ENCODE results near the gene NSD2.

Gene NSD2

GRCh38 chr4:1864076-1865008 is 6.9 kb upstream of the NSD2 start:
- DNase-seq = no peak

GRCh38 chr4:1866189-1866661 is 5.0 kb upstream of the NSD2 start:
- no peak for DNase-seq

GRCh38 chr4:1868293-1868692 is 2.9 kb upstream of the NSD2 start:
- DNase-seq = no peak

GRCh38 chr4:1868912-1869311 is 2.3 kb upstream of the NSD2 start:
- DNase-seq = no peak

- DNase-seq = no peak
These were observed 1.5 kb upstream of the NSD2 start for GRCh38 chr4:1869530-1870327.

DNA sequence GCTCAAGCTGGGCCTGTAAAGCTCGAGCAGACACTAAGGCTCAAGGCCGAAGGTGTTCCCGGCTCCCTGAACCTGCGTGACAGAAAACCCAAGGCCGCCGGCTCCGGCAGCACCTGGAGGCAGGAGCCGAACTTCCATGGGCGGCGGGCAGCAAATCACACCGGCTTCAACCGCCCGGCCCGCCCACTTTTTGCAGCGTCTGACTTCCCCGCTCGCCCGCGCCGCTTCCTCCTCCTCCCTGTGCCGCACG is 940 bp upstream of the NSD2 start:
- no peak for DNase-seq

DNA sequence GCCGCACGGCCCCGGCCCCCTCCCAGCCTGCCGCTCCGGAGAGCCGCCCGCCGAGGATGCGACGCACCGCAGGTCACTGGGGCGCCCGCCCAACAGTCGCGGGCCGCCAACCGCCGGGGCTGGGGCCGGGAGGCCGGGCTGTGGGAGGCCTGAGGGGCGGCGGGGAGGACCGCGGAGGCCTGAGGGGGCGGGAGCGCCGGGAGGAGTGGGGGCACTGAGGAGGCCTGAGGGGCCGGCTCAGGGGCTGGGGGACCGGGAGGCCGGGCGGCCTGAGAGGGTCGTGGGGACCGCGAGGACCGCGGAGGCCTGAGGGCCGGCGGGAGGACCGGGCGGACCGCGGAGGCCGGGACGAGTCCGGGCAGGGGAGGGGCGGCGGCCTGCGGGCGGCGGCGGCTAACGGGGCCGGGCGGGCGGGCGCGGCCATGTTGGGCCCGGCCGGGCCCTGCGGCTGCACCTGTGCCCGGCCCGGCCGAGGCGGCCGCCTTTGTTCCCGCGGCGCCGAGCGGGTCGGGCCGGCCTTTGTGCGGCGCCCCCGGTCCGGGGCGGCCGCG is 353 bp downstream of the NSD2 start:
- no peak for DNase-seq

- no peak for DNase-seq
These were observed 1.7 kb downstream of the NSD2 start for GRCh38 chr4:1872870-1873269.

DNA sequence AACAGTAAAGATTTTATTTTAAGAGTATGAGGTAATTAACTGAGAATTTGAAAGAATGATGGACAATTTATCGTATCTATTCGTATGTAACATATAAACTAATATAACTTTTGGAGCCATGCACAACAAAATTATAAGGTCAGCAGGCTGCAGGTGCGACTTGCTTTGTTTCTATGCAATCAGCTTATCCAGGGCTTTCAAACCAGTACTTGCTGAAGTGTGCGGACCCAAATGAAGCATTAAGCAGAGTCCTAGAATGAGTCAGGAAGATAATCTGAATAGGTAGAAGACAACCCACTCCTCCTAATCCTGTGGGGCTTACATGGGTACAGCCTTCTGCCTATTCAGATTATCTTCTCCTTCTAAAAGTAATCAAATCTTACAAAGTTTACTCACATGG is 2.1 kb downstream of the NSD2 start:
- no peak for DNase-seq

DNA sequence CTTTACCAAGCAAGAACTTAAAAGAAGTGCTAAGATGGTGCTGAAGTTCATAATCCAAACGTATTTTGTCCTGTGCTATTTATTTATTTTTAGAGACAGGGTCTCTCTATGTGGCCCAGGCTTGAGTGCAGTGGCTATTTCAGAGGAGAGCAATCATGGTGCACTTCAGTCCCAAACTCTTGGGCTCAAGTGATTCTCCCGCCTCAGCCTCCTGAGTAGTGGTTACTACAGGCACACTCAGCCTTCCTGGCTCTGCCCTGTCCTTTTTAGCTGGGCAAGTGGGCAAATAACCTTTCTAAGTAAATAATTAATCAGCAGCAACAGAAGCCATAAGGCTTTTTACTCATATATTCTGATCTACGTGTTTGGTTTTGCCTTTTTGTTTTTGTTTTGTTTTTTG is 2.6 kb downstream of the NSD2 start:
- no peak for DNase-seq

DNA sequence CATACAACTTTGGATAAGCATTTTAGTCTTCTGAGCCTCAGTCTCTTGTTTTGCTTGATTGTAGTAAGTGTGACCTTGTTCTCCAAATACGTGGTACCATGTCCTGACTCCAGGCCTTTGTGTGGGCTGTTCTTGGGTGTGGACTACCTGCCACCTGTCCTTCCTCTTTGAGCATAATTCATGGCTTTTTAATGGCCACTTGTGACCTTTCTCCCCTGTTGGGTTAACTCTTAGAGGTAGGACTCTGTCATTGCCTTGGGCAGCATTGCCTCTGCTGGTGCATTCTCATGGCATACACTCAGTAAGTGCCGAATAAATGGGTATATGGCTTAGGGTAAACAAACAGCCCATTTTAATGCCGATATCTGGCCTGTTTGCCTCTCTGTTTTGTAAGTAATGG is 3.0 kb downstream of the NSD2 start:
- DNase-seq = no peak

DNA sequence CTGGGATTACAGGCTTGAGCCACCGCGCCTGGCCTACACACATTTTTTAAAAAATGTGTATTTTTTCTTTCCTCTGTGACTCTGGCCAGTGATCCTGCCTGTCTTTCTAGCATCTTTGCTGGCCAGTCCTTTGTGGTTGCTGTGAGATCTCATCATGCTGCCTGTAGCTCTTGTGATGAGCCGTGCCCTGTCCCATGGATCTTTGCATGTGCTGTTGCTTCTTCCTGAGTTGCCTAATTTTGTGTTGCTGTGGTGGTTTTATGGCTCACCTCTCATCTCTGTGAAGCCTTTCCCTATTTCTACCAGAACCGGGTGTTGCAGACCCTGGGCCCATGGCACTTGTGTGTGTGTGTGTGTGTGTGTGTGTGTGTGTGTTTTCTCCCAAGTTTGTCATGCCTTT is 8.3 kb downstream of the NSD2 start:
- no peak for DNase-seq

DNA sequence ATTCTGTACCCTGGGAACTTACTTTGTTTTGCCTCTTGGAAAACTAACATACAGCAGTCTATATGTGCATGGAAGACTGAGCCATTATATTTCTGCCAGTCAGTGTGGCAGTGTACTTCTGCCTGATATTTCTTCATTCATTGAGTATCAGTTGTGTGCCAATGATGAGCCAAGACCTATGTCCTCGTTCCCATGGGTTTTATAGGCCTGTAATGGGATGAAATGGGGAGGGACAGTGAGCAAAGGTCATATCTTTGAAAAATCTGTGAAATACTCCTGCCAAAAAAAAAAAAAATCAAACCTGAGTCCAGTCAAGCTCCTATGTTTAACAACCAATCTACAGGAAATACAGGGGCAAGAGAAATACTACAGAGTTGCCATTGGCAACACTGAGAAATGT is 9.1 kb downstream of the NSD2 start:
- DNase-seq = no peak

GRCh38 chr4:1882850-1883271 is 11.7 kb downstream of the NSD2 start:
- no peak for DNase-seq

DNA sequence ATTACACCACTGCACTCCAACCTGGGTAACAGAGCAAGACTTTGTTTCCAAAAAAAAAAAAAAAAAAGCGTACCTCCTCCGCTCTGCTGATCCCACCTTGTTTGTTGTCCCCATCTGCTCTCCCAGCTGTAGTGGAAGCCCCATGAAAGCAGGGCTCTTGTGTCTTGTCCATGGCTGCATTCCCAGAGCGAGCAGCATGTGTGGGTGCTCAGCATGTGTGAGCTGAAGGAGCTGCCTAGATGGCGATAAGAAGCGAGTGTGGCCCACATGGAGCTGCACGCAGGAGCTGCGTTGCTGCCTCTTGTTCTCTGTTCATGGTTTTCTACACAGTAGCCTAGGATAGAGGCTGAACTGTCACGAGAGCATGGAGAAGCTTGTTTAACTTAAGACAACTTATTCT is 12.4 kb downstream of the NSD2 start:
- no peak for DNase-seq

DNA sequence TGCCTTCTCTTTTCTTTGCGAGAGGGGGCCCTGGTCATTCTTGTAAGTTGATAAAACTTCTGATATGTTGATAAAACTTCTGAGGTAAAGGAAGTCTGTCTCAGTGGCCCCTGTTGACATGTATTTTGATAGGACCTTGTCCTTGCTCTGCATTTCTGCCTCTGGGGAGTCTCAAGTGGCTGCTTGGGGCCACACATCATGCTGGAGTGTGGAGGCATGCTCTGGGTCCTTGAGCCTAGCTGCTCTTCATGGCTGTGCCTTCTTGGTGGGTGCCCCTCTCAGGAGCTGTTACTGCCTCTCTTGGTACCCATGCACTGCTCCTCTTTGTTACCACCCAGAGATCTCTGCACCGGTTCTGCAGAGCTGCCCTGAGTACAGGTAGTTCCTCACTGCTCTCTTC is 14.2 kb downstream of the NSD2 start:
- DNase-seq = no peak

- no peak for DNase-seq
These were observed 15.9 kb downstream of the NSD2 start for GRCh38 chr4:1887052-1887451.

DNA sequence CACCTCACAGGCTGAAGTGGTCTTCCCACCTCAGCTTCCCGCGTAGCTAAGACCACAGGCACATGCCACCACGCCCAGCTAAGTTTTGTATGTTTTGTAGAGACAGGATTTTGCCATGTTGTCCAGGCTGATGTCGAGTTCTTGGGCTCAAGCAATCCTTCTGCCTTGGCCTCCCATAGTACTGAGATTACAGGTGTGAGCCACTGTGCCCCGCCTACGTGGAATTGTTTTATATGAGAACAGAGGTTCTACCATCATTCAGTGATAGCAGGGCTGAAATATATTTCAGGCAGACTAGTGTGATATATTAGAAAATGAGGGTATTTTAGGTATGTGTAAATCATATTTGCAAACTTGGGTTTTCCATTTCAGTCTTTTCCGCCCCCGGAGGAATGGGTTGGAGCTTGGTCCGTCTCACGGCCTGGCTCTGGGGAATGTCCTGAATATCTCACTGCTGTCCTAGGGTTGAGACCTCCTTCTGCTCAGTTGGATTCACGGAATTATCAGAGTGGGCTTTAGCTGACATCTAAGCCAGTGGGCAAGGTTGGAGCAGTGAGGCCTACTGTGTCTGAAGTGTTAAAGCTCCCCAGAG is 19.9 kb downstream of the NSD2 start:
- no peak for DNase-seq

DNA sequence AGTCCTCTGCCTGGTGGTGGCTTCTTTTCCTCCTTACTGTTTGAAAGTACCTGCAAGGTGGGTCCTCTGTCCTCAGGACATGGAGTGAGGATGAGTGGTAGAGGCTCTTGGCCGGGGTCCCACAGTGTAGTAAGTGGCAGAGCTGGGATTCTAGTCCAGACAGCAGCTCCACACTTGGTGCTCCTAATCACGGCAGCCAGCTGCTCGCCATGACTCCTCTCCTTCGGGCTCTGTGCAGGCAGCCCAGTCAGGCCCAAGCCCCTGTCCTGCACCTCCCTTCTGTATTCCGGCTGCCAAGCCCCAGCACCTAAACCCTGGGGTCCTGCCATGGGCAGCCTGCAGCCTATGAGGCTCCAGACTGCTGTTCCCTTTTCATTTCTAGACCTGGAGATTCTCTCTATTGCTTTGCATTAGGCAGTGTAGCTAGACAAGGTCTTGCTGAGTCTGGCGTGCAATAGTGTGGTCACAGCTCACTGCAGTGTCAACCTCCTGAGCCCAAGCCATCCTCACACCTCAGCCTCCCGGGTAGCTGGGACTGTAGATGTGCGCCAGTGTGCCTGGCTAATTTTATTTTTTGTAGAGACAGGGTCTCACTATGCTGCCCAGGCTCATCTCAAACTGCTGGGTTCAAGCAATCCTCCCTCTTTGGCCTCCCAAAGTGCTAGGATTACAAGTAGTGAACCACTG is 24.9 kb downstream of the NSD2 start:
- no peak for DNase-seq

GRCh38 chr4:1896658-1896991 is 25.4 kb downstream of the NSD2 start:
- no peak for DNase-seq

DNA sequence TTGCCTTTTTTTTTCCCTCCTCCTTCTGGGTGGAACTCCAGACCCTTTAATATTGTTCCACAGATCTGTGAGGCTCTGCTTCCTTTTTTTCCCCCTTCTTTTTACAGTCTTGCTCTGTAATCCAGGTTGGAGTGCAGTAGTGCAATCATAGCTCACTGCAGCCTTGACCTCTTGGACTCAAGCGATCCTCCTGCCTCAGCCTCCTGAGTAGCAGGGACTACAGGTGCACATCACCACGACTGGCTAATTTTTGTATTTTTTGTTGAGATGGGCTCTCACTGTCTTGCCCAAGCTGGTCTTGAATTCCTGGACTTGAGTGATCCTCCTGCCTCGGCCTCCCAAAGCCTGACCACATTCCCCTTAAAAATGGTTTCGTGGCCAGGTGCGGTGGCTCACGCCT is 26.8 kb downstream of the NSD2 start:
- no peak for DNase-seq

GRCh38 chr4:1898681-1899080 is 27.5 kb downstream of the NSD2 start:
- DNase-seq = no peak
